SK-N-SH (cell line): ENCODE results near the gene LILRB5.
"Not testable (repeated sequence)": the region's sequence is repeated elsewhere in the genome, so short reads cannot be mapped to it uniquely, and the experiment has no call there.

Source experiments
- CTCF ChIP-seq: fragments of 200-600 bp; sonication (generic); IDR thresholded peaks from 2 replicates; pipeline ENCODE4 v1.6.1; 2017; ENCODE audit warnings: antibody characterized with exemption, mild to moderate bottlenecking, moderate library complexity
- EP300 ChIP-seq, 2 experiments: IDR thresholded peaks; 2 replicates each; pipeline versions ENCODE4 v1.4.0 to v1.6.1; 2012; ENCODE audit warnings: borderline replicate concordance in 1 of 2, low read depth in 1 of 2, low read length in 1 of 2
- GABPA ChIP-seq: IDR thresholded peaks from 2 replicates; pipeline ENCODE4 v1.4.0; 2012; ENCODE audit warnings: low read depth, mild to moderate bottlenecking
- IRF3 ChIP-seq: fragments of 150-350 bp; IDR thresholded peaks from 2 replicates; pipeline ENCODE4 v1.6.1; 2016; ENCODE audit warnings: mild to moderate bottlenecking, low read depth, low read length
- JUND ChIP-seq: IDR thresholded peaks from 2 replicates; pipeline ENCODE4 v1.4.0; 2012
- MAX ChIP-seq: IDR thresholded peaks from 2 replicates; pipeline ENCODE4 v1.4.0; 2012; ENCODE audit warnings: low read depth
- MXI1 ChIP-seq: IDR thresholded peaks from 2 replicates; pipeline ENCODE4 v1.6.1; 2012; ENCODE audit warnings: mild to moderate bottlenecking, low read depth, low read length, improper control_type of control experiment
- POLR2AphosphoS5 ChIP-seq: IDR thresholded peaks from 2 replicates; pipeline ENCODE4 v1.6.1; 2012; ENCODE audit warnings: low read depth, low read length
- RAD21 ChIP-seq: IDR thresholded peaks from 2 replicates; pipeline ENCODE4 v1.6.1; 2012; ENCODE audit warnings: mild to moderate bottlenecking, low read length
- REST ChIP-seq: IDR thresholded peaks from 2 replicates; pipeline ENCODE4 v1.6.1; 2012; ENCODE audit warnings: mild to moderate bottlenecking, low read depth, low read length, moderate library complexity
- RFX5 ChIP-seq: IDR thresholded peaks from 2 replicates; pipeline ENCODE4 v1.6.1; 2012; ENCODE audit warnings: mild to moderate bottlenecking, improper control_type of control experiment, low read length
- TAF1 ChIP-seq: IDR thresholded peaks from 2 replicates; pipeline ENCODE4 v1.6.1; 2012; ENCODE audit warnings: low read depth, mild to moderate bottlenecking, low read length, moderate library complexity, borderline replicate concordance
- USF2 ChIP-seq: fragments of 150-350 bp; IDR thresholded peaks from 2 replicates; pipeline ENCODE4 v1.6.1; 2017; ENCODE audit warnings: antibody characterized with exemption, low read length, low read depth, borderline replicate concordance

GRCh38 chr19:54222474-54223276, 34.4 kb downstream of the LILRB5 start, which contains the start of gene LILRB3:
- not testable (repeated sequence) for TF ChIP-seq GABPA; POLR2AphosphoS5; IRF3; USF2; RFX5; CTCF; TAF1; JUND; MAX; RAD21; MXI1; REST; EP300 (IDR thresholded peaks at IDR 0.05; ENCODE audit: borderline replicate concordance in 1 of 2, low read depth in 1 of 2, low read length in 1 of 2)
